SU-DHL-6 (cell line): Measurements from ENCODE around the gene UCP2.

Experiments used
- EZH2phosphoT487 ChIP-seq: fragments of 200-600 bp; sonication (generic), shearing (Covaris generic); conservative IDR thresholded peaks from 2 replicates; pipeline ENCODE4 v1.6.1; 2018; ENCODE audit warnings: mild to moderate bottlenecking, antibody characterized with exemption, low read length, moderate library complexity, mixed read lengths
- TF ChIP-seq, protein P1 (sequence below): fragments of 200-600 bp; sonication (generic); IDR thresholded peaks from one replicate; pipeline ENCODE4 v1.5.1; 2017; ENCODE audit warnings: antibody characterized with exemption, mild to moderate bottlenecking, low read length, moderate library complexity; ENCODE audit not compliant: insufficient read depth, poor library complexity, severe bottlenecking

- TF ChIP-seq, protein P1, sequence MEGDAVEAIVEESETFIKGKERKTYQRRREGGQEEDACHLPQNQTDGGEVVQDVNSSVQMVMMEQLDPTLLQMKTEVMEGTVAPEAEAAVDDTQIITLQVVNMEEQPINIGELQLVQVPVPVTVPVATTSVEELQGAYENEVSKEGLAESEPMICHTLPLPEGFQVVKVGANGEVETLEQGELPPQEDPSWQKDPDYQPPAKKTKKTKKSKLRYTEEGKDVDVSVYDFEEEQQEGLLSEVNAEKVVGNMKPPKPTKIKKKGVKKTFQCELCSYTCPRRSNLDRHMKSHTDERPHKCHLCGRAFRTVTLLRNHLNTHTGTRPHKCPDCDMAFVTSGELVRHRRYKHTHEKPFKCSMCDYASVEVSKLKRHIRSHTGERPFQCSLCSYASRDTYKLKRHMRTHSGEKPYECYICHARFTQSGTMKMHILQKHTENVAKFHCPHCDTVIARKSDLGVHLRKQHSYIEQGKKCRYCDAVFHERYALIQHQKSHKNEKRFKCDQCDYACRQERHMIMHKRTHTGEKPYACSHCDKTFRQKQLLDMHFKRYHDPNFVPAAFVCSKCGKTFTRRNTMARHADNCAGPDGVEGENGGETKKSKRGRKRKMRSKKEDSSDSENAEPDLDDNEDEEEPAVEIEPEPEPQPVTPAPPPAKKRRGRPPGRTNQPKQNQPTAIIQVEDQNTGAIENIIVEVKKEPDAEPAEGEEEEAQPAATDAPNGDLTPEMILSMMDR: no peak
- no peak for TF ChIP-seq EZH2phosphoT487
Observed at GRCh38 chr11:73988227-73988626, 5.6 kb upstream of the UCP2 start.
